H9 (cell line): ENCODE data around the gene PFN2. TPM values are rescaled to one million over a fixed set of nuclear protein-coding genes. Genes with fewer than 3 reads are reported as not detected.

Experiments used
- DNase-seq: peaks from one replicate; pipeline ENCODE4 v3.0.0-alpha.2; 2017
- H2AFZ ChIP-seq: one replicate; pipeline ENCODE4 v1.6.1; 2013; ENCODE audit warnings: mild to moderate bottlenecking, low read length, control low read depth, moderate library complexity
- H2AK5ac ChIP-seq: 2 replicates; pipeline ENCODE4 v1.6.1; 2013; ENCODE audit warnings: low read length, control low read depth, mixed read lengths; ENCODE audit not compliant: insufficient read length
- H2BK120ac ChIP-seq: one replicate; pipeline ENCODE4 v1.6.1; 2013; ENCODE audit warnings: low read depth, mild to moderate bottlenecking, low read length, control low read depth, inconsistent platforms; ENCODE audit not compliant: poor library complexity, severe bottlenecking
- H2BK12ac ChIP-seq: 2 replicates; pipeline ENCODE4 v1.6.1; 2013; ENCODE audit warnings: low read length, control low read depth, mixed read lengths, low read depth; ENCODE audit not compliant: insufficient read length
- H2BK15ac ChIP-seq: 2 replicates; pipeline ENCODE4 v1.6.1; 2013; ENCODE audit warnings: low read depth, low read length, control low read depth
- H2BK20ac ChIP-seq: one replicate; pipeline ENCODE4 v1.6.1; 2013; ENCODE audit warnings: low read depth, mild to moderate bottlenecking, low read length, control low read depth, inconsistent platforms; ENCODE audit not compliant: poor library complexity, severe bottlenecking
- H2BK5ac ChIP-seq: 2 replicates; pipeline ENCODE4 v1.6.1; 2013; ENCODE audit warnings: low read length, control low read depth, mixed read lengths; ENCODE audit not compliant: insufficient read length
- H3K14ac ChIP-seq: 2 replicates; pipeline ENCODE4 v1.6.1; 2013; ENCODE audit warnings: low read length, control low read depth; ENCODE audit not compliant: insufficient read depth
- H3K18ac ChIP-seq: 2 replicates; pipeline ENCODE4 v1.6.1; 2013; ENCODE audit warnings: low read depth, mild to moderate bottlenecking, mixed read lengths, low read length, control low read depth; ENCODE audit not compliant: insufficient read length
- H3K23ac ChIP-seq: 2 replicates; pipeline ENCODE4 v1.6.1; 2013; ENCODE audit warnings: low read length, control low read depth, mixed read lengths, low read depth; ENCODE audit not compliant: insufficient read length
- H3K23me2 ChIP-seq: 2 replicates; pipeline ENCODE4 v1.6.1; 2013; ENCODE audit warnings: low read depth, mild to moderate bottlenecking, mixed read lengths, low read length, control low read depth; ENCODE audit not compliant: insufficient read length, poor library complexity, severe bottlenecking
- H3K27ac ChIP-seq: 2 replicates; pipeline ENCODE4 v1.5.1; 2013; ENCODE audit warnings: low read length, control low read depth, mixed read lengths, low read depth; ENCODE audit not compliant: insufficient read length
- H3K27me3 ChIP-seq: 2 replicates; pipeline ENCODE4 v1.6.1; 2013; ENCODE audit warnings: low read length, control low read depth, inconsistent platforms; ENCODE audit not compliant: insufficient read depth
- H3K4ac ChIP-seq: 2 replicates; pipeline ENCODE4 v1.6.1; 2013; ENCODE audit warnings: low read depth, mild to moderate bottlenecking, control low read depth, inconsistent platforms, low read length, moderate library complexity
- H3K4me1 ChIP-seq: 2 replicates; pipeline ENCODE4 v1.6.1; 2013; ENCODE audit warnings: low read length, control low read depth, inconsistent platforms; ENCODE audit not compliant: insufficient read depth
- H3K4me2 ChIP-seq: 2 replicates; pipeline ENCODE4 v1.6.1; 2013; ENCODE audit warnings: low read length, control low read depth, mixed read lengths; ENCODE audit not compliant: insufficient read length, insufficient read depth
- H3K56ac ChIP-seq: 2 replicates; pipeline ENCODE4 v1.6.1; 2013; ENCODE audit warnings: low read depth, mild to moderate bottlenecking, mixed read lengths, low read length, control low read depth; ENCODE audit not compliant: insufficient read length
- H3K79me1 ChIP-seq: 2 replicates; pipeline ENCODE4 v1.6.1; 2013; ENCODE audit warnings: low read depth, mild to moderate bottlenecking, moderate library complexity, low read length, control low read depth, inconsistent platforms; ENCODE audit not compliant: insufficient read depth, poor library complexity, severe bottlenecking
- H3K79me2 ChIP-seq: 2 replicates; pipeline ENCODE4 v1.6.1; 2013; ENCODE audit warnings: low read length, control low read depth, inconsistent platforms; ENCODE audit not compliant: insufficient read depth
- H3K9ac ChIP-seq: 2 replicates; pipeline ENCODE4 v1.6.1; 2013; ENCODE audit warnings: low read length, control low read depth, mixed read lengths; ENCODE audit not compliant: insufficient read length; ENCODE audit errors: extremely low read depth
- H3K9me3 ChIP-seq: one replicate; pipeline ENCODE4 v1.6.1; 2013; ENCODE audit warnings: low read depth, low read length, inconsistent platforms; ENCODE audit not compliant: control insufficient read depth
- H3T11ph ChIP-seq: one replicate; pipeline ENCODE4 v1.6.1; 2013; ENCODE audit warnings: mild to moderate bottlenecking, low read length, control low read depth, inconsistent platforms
- H4K20me1 ChIP-seq: one replicate; pipeline ENCODE4 v1.6.1; 2013; ENCODE audit not compliant: control insufficient read depth, insufficient read length, insufficient read depth
- H4K5ac ChIP-seq: 2 replicates; pipeline ENCODE4 v1.6.1; 2013; ENCODE audit warnings: low read depth, mild to moderate bottlenecking, mixed read lengths, low read length, control low read depth; ENCODE audit not compliant: insufficient read length
- H4K8ac ChIP-seq: replicated peaks from 2 replicates; pipeline ENCODE4 v1.6.1; 2013; ENCODE audit warnings: low read length, control low read depth, mixed read lengths, low read depth; ENCODE audit not compliant: insufficient read length
- H4K91ac ChIP-seq: 2 replicates; pipeline ENCODE4 v1.6.1; 2013; ENCODE audit warnings: low read depth, mild to moderate bottlenecking, moderate library complexity, mixed read lengths, low read length, control low read depth; ENCODE audit not compliant: insufficient read length
- H3K27ac Mint-ChIP-seq, 3 experiments: 2 replicates in 2 of 3; 3 replicates in 1 of 3; pipeline ENCODE4 v1.8.0; 2020 to 2021; ENCODE audit warnings: mixed read lengths in 3 of 3, mild to moderate bottlenecking in 1 of 3, moderate library complexity in 1 of 3
- H3K27me3 Mint-ChIP-seq: 2 replicates; pipeline ENCODE4 v1.8.0; 2021; ENCODE audit warnings: low read depth, mild to moderate bottlenecking, moderate library complexity, mixed read lengths
- H3K36me3 Mint-ChIP-seq, 3 experiments: 2 replicates in 2 of 3; 3 replicates in 1 of 3; pipeline ENCODE4 v1.8.0; 2020 to 2021; ENCODE audit warnings: low read depth in 3 of 3, mixed read lengths in 3 of 3; ENCODE audit not compliant: insufficient read depth in 1 of 3
- H3K4me1 Mint-ChIP-seq, 2 experiments: 2 replicates each; pipeline ENCODE4 v1.8.0; 2020; ENCODE audit warnings: mixed read lengths in 2 of 2
- H3K4me3 Mint-ChIP-seq, 2 experiments: 2 replicates in 1 of 2; 3 replicates in 1 of 2; pipeline ENCODE4 v1.8.0; 2020 to 2021; ENCODE audit warnings: mild to moderate bottlenecking in 2 of 2, mixed read lengths in 2 of 2, moderate library complexity in 1 of 2
- H3K9me3 Mint-ChIP-seq, 2 experiments: 2 replicates in 1 of 2; 3 replicates in 1 of 2; pipeline ENCODE4 v1.8.0; 2020; ENCODE audit warnings: mild to moderate bottlenecking in 2 of 2, mixed read lengths in 2 of 2, moderate library complexity in 1 of 2
- CTCF ChIP-seq: fragments of 200-600 bp; sonication (generic); conservative IDR thresholded peaks from 3 replicates; pipeline ENCODE4 v1.8.0; 2021; ENCODE audit warnings: antibody characterized with exemption, mild to moderate bottlenecking
- WGBS: extraction: QIAGEN DNeasy Blood & Tissue Kit; methylation state at CpG from one replicate; pipeline ENCODE4 v1.1.7; 2013; ENCODE audit warnings: missing lambda C conversion rate, low lambda C conversion rate, mixed read lengths; ENCODE audit not compliant: insufficient read length; ENCODE audit errors: extremely low coverage; 5-methylcytosine and 5-hydroxymethylcytosine counted together
- total RNA-seq: library from RNA; stranded (reverse); gene quantifications from 2 replicates; pipeline ENCODE4 v1.2.1, GENCODE V29; 2021

Gene PFN2
- total RNA-seq, 1 experiment from 2014 or later = 174 TPM

GRCh38 chr3:149998946-149999345 lies 28.3 kb upstream of the PFN2 start:
- no CpG with 5 or more reads among the region's 1 CpG for WGBS
- Histone ChIP-seq H4K20me1 (no peaks in the 10 kb centered on the region), H3T11ph (no peak overlapping the region), H3K79me1 (no peaks in the 10 kb centered on the region), H2BK12ac (no peak overlapping the region), H3K4me1 (no peaks in the 10 kb centered on the region), H4K8ac (no peak overlapping the region), H3K4me2 (no peak overlapping the region), H3K18ac (no peak overlapping the region), H2BK120ac (no peak overlapping the region), H4K5ac (no peak overlapping the region), H3K9me3 (no peaks in the 10 kb centered on the region), H2AFZ (no peak overlapping the region), H3K14ac (no peak overlapping the region), H3K9ac (no peak overlapping the region), H4K91ac (no peak overlapping the region), H2BK20ac (no peak overlapping the region), H3K27me3 (no peaks in the 10 kb centered on the region), H3K56ac (no peak overlapping the region), H2BK5ac (no peak overlapping the region), H3K23ac (no peak overlapping the region), H3K27ac (no peak overlapping the region), H3K79me2 (no peaks in the 10 kb centered on the region), H2AK5ac (no peak overlapping the region), H3K4ac (no peak overlapping the region), H3K23me2 (no peaks in the 10 kb centered on the region), H2BK15ac (no peak overlapping the region)
- Mint-ChIP-seq H3K4me1 (no peaks in the 10 kb centered on the region), H3K9me3 (peaks cover 11 to 13% of the 10 kb centered on the region in 2 experiments), H3K4me3 (no peak overlapping the region), H3K36me3 (peaks cover 6 to 12% (median 11%) of the 10 kb centered on the region in 3 experiments; a peak in 6 of 7 replicates), H3K27me3 (no peaks in the 10 kb centered on the region; the same call in 1 of the 2 replicates), H3K27ac (no peak overlapping the region)
- no peak for DNase-seq
- TF ChIP-seq CTCF = no peak
